ENCODE data around the gene MAGI2.
"Not testable (repeated sequence)": the region's sequence is repeated elsewhere in the genome, so short reads cannot be mapped to it uniquely, and the experiment has no call there.

Gene MAGI2

DNA sequence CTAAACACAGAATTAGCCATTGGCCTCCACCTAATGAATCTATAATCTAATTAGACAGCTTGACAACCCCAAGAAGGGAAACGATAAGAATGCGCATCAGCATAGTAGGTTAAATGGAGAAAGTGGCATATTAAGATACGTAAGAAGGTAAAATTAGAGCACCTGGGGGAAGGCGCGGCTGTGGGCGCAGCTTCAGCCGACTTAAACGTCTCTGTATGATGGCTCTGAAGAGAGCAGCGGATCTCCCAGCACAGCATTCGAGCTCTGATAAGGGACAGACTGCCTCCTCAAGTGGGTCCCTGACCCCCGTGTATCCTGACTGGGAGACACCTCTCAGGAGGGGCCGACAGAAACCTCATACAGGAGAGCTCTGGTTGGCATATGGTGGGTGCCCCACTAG lies 1136.1 kb downstream of the MAGI2 start:
- DNase-seq = no peak

DNA sequence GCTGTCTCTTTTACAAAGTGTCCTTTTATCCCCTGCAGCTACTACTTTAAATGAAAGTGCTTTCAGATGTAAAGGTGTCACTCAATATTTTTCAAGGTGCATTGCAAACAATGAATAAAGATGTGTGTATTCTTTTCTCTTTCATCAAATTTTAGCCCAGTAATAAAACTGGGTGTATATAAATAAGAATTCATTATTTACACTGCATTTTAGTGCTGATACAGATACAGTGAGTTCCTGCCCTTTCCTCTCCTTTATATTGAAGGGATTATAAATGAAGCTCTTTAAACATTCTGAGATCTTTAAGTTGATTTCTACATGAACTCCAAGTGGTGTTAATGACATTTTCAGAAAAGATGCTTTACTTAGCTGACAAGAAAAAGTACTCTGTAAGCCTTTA lies 1137.4 kb downstream of the MAGI2 start:
- DNase-seq = no peak

DNA sequence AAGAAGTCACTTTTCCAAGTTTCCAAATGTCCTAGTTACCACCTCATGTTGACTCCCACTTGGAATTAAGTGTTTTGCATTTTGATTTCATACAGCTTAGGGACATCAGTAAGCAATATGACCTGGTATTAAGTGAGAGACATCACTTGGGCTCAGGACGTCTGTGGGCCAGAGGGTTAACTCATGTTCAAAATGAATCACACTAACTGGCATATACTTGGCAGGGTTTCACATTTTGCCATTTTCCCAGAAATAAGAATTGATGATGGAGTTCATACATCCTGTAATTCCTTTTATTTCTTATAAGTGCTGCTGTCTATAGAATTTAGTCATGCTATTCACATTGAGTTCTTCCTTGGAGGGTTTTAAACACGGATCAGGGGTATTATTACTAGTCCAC lies 1138.3 kb downstream of the MAGI2 start:
- DNase-seq = no peak

DNA sequence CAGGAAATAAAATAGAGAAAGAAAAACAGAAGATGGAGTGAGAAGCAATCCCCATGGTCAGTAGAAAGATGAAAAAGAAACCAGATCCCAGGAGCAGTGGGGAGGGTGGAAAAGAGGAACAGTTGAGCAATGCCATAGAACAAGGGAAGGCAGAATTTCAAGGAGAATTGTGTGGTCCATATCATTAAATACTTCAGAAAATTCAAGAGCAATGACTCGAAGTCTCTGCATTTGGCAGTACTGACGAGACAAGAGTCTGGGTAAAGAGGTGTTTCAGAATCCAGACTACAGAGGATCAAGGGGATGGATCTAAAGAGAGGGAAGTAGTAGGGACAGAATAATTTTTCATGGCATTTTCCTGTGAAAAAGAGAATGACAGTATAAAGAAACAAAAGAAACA lies 1142.3 kb downstream of the MAGI2 start:
- DNase-seq = no peak

DNA sequence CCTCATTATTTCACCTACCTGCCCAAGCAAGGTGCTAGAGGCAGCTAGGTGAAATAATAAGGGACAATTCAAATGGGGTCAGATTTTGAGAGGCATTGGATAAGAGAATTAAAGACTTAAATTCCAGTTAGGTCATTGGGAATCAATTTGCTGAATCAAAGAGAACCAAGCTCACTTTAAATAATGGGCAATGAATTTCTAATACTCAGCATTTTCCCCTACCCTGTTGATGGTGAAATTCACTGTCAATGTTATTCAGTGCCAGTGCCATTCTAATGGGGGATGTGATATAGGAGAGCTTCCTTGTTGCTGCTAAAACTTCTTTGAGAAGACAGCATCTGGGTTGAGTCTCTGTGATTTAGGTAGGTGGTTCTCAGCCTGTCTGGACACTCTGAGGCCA lies 1145.6 kb downstream of the MAGI2 start:
- no peak for DNase-seq

DNA sequence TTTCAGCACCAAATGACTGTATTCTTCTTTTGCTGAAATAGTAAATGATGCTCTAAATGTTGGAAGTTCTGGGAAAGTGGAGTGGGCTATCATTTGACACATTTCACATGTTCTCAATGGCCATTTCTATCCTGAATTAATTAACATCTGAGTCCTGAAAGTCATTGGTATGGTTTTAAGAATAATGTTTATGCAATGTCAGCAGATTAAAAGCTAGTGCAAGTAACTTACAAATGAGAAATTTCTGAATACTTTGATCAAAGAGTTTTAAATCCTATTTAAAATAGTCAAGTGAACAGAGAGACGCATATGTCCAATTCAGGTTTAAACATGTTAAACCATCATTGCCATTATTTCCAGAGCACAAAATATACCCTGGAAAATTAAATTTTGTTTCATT lies 1146.8 kb downstream of the MAGI2 start:
- no peak for DNase-seq

DNA sequence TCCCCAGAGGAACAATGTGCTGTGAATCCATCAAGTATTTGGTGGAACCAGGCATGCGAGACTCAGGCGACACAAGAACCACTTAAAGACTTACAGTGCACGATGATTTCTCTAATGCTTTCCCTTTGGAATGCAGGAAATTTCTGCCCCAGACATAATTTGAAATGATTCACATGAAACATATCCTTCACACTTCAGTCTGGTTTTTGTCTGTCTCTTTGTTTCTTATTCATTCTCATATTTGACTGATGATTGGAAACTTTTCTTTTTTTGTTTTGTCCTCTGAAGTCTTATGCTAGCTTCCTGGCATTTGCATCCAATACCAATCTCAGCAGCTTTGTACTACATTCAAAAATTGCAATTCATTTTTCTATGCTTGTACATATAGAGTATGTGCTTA lies 1152.1 kb downstream of the MAGI2 start:
- DNase-seq = no peak

DNA sequence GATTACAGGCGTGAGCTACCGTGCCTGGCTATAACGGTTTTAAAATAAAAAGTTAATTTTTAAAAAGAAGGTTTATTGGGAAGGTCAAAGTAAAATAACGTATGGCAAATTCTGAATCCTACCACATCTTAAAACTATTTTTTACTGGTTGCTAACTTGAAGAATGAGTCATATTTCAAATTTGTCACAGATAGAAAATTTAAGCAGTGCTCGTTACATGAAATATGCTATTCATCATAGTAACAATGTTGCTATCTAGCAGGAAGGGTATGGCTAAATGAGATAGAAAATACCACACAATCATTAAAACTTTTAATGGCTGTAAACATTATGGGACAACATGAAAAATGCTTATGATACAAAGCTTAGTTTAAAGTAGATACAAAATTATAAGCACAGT lies 1154.4 kb downstream of the MAGI2 start:
- no peak for DNase-seq

DNA sequence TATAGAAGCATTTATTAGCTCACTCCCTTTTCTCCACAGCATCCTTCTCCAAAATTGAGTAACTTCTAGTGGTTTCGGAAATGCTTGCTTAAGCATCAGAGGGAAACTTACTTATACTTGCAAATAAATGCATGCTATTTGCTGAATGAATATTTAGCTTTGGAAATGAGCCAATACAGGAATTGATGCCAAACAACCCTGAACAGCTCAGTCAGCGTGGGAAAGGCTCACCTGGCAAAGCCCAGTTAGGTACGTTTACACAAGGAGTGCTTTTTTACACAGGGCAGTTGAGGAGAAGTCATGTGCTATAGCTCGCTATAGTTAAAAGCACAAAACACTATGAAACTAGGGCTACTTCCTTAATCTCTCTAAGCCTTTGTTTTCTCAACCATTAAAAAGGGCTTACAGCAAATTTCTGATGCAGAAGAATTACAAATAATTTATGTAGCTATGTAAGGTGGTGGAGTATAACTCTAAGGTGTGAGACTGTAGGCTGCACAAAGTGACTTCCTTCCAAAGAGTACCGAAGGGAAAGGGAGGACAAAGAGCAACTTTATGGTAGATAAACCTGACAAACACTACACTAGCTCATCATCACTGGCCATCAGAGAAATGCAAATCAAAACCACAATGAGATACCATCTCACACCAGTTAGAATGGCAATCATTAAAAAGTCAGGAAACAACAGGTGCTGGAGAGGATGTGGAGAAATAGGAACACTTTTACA lies 1156.7 kb downstream of the MAGI2 start:
- DNase-seq = no peak

DNA sequence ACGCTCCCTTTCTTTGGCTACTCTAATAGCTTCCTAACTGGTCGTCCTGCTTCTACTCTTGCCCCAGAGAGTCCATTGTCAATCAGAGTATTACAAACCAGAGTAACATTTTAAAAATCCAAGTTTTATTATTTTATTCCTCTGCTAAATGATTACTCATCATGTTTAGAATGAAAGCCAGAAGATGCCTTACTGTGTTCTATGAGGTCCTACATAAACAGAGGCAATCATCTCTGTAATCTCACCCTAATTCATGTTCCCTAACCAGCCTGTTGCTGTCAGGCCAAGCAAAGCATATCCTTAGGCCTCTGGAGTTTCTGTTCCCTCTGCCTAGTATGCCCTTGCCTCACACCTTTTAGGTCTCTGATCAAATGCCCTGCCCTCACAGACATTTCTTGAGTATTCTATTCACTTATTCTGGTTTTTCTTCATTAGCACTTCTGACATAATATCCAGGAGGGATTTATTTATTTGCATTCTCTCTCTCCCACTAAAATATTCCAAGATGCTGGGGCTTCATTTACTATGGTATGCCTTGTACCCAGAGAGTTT lies 1157.3 kb downstream of the MAGI2 start:
- DNase-seq = no peak

DNA sequence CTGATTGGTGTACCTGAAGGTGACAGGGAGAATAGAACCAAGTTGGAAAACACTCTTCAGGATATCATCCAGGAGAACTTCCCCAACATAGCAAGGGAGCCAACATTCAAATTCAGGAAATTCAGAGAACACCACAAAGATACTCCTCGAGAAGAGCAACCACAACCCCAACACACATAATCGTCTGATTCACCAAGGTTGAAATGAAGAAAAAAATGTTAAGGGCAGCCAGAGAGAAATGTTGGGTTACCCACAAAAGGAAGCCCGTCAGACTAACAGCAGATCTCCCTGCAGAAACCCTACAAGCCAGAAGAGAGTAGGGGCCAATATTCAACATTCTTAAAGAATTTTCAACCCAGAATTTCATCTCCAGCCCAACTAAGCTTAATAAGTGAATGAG lies 1164.0 kb downstream of the MAGI2 start:
- not testable (repeated sequence) for DNase-seq

DNA sequence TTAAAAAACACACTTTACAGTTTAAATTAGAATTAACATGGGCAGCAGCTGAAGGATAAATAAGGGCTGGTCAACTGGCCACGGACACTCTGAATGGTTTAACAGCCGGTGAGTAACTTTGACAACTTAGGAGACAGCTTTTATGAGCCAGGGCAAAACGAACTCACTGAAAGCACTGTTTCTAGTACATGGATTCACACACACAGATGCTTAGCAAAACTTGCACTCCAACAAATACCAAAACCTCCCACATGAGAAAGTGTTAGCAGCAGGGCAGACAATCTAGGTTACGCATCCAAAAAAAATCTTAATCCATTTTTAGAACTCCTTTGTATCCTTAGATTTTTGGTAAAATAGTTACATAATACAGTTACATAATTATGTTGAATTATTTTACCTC lies 1168.5 kb downstream of the MAGI2 start:
- no peak for DNase-seq

DNA sequence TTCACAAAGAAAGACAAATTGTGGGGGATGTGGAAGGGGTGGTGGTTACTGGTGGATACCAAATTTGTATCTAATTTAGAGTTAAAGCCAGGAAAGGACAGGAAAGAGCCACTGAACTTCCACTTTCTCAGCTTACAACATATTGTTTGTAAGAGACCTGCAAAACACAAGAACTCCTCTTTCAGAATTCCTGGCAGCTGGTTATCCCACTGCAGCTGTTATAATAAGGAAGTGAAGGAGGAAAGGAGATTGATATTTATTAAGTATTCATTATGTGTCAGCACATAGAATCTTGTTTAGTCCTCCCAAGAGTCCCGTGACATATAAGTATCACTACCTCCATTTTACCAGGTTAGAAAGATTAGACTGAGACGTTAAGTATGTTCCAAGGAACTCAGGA lies 1173.2 kb downstream of the MAGI2 start:
- no peak for DNase-seq

DNA sequence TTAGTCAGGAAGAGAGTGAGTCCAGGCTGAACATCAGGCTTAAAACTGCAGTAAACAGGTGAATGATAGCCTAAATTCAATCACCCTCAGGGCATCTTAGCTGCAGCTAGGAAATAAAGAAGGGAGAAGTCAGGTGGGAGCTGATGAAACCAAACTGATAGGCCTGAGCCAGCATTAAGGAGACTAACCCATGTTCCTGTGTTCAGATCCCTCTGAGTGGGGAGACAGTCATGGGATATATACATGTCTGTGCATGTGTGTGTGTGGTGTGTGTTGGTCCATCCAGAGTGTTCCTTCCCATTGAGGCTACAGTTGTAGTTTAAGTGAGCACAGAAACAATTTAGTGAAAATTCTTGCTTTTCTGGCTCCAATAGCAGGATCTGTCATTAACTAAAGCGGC lies 1174.0 kb downstream of the MAGI2 start:
- no peak for DNase-seq

DNA sequence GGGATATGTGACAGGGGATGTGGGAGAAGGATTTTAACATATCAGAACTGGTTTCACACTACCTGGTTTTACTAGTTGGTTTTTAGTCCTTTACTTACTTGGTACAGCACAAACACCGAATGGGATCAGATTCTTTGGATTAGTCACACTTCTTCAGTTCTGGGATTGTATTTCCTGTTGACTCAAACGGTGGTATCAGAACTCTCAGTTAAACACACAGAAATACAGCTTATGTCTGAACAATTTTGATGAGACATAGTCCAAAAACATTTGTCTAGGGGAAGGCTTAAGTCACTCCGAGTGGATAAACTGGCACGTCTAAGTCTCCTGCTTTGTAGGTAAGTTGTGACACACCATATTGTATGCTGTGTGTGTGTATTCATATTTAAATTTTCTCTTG lies 1174.4 kb downstream of the MAGI2 start:
- DNase-seq = no peak

DNA sequence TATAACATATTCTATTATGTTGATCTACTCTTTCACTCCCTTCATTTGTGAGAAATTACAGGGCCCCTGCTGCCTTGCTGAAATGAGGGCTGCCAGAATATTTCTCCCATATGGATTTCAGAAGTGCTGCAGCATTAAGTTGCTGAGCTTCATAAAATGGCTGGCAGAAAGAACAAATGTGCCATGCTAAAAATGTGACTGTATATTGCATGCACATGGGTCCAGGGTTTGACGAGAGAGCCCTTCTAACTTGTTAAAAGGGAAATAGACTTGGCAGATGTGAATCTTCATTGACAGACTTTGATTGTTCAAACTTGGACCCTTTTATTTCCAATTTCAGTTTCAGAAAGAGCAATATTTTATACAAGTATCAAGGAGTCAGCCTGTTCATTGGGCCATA lies 1186.3 kb downstream of the MAGI2 start:
- DNase-seq = no peak

DNA sequence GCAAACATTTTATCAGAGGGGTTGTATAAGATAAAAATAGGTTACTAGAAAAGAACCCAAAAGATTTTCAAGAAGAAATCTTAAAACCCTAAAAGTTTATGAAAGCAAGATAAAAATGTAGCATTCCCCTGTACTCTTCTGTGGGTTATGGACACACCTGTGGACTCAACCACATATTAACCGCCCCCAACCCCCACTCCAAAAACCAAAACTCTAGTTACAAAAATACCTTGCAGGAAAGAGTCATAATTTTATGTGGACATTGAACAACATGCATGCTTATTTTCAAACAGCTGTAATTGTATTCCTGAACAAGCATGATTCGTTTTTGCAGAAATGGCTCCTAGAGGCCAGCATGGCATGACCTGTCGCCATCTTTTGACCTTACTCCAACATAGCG lies 1188.0 kb downstream of the MAGI2 start:
- no peak for DNase-seq

DNA sequence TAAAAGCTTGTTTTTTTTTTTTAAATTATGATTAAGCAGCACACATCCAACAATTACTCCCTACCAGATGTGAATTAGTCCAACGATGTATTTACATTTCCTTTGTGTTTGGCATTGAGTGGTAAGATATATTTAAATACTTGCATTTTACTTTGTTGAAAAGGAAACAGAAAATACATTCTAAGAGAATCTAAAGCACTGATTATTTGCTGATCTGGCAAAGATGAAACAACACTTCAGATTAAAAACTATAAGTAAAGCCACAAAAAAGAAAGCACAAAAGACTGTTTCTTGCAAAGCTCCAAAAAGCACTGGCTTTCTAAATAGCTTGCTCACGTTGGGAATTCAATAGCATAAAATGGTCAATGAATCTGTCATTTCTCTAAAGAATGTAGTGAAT lies 1188.4 kb downstream of the MAGI2 start:
- no peak for DNase-seq

DNA sequence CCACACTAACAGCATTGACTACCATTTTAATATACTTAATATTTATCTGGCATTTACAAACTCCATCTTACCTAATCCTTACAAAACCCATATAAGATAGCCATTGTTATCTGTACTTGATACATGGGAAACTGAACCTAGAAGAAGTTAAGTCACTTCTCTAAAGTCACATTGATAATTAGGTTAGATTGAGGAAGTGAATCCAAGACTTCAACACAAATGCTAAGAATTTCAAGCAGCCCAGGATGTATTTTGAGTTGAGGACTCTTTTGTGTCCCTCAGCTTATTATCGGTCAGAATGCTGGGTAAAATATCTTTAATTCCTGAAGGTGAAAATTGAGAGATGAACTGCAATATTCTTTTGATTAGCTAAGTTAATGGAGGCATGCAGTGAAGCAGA lies 1189.4 kb downstream of the MAGI2 start:
- no peak for DNase-seq

DNA sequence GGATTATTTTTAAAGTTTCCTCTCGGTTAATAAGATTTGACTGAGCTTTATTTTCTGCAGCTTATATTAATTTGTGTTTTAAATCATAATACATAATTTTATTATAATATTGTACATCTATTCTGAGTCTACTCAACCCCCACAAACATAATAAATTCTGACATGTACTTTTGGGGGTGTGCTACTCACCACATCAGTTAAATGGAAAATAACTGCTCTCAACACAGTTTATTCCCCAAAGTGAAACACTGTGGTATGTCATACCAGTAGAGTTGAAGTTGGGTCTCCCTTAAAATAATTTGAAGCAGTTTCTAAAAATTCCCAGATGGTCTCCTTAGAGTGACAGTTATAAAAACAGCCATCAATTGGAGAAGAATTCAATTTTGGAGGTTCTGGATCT lies 1191.7 kb downstream of the MAGI2 start:
- no peak for DNase-seq

DNA sequence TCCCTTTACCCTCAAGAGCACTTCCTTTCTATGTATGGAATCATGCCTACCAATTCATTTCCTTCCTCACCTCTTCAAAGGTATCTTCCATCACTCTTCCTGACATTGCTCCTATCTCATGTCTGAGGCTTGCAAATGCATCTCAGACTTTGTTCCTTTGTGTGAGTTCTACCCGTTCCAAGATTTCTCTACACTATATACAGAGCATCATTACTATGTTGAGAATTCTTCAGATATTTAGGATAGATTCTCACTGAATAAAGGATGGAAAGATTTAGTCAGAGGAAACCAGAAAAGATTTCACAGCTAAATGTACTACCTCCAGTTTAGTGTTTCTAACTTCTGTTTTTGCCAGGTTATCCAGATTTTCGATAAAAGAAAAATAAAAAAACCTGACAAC lies 1192.2 kb downstream of the MAGI2 start:
- DNase-seq = no peak

DNA sequence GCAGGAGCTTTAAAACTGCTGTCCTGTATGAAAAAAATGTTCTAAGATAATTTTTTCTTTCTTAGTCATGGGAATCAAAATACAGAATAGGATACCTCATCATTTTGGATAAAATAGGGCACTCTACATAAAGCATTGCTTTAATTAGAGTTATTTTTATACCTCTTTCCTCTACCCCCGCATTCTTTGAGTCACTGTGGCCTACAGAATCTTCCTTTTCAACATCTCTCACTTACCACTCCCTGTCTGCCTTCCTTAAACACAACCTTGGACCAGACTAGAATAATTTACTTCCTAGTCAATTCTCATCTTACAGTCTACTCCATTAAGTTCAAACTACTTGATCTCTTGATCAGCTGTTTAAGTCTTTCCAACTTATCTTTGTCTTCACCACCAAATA lies 1192.6 kb downstream of the MAGI2 start:
- DNase-seq = no peak

DNA sequence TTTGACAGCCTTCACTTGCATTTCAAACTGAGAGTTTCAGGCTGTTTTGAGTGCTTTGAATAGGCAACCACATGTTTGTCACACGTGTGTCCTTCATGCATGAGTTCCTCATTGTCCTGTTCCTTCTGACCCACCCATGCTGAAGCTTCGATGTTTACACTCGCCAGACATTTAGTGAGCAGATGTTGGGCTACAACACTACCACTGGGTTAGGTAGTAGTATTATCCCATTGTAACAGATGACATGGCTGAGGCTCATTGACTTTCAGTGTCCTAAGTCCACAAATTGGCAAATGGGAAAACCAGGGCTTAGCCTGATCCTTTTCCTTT lies 1198.8 kb downstream of the MAGI2 start:
- DNase-seq = no peak

DNA sequence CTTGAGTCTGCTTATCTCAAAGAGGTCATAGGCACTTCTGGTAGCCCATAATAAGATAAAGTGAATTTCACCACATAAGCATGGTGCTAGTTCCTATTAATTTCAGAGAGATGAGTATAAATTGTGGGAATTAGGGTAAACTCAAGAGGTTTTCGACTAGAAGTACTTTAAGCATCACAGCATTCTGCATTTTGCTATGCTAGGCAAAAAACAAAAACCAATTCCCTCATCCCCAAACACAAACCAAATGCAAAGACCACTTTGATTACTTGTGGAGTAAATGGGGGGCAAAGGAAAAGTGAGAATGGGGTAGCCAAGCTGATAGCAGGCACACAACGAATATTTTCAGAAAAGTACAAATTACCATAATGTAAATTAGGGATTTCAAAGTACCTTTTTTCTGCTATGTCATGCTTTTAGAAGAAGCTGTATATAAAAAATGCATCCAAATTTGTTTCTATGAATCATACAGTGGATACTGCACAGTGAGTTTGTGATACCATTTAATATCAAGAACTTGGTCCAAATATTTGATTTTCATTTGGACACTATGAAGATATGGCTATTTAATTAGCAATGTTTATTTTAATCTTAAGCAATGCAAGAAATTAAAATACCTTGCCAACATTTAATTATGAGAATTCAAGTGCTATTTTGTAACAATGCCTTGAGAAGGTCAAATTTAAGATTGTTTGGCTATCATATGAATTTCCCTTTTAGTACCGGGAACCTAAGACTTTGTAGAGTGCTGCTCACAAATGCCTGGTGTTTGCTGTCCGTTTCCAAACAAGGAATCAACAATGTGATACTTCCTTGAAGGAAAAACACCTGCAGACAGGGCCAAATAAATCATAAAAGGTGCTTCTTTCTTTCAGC lies 1199.4 kb downstream of the MAGI2 start:
- DNase-seq = no peak

DNA sequence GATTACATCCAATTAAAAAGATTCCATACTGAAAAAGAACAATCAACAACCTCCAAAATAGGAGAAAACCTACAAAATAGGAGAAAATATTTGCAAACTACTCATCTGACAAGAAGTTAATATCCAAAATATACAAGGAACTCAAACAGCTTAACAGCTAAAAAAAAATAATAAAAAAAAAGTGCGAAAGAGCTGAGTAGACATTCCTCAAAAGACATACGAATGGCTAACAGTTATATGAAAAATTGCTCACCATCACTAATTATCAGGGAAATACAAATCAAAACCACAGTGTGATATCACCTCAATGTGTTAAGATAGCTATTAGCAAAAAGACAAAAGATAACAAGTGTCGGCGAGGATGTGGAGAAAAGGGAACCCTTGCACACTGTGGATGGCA lies 1204.6 kb downstream of the MAGI2 start:
- DNase-seq = no peak

Data from hematopoietic multipotent progenitor cell treated with erythropoietin and hydrocortisone succinate and interleukin-3 and kit ligand, for 6 days (in vitro differentiated cells).